Hepatocyte (in vitro differentiated cells): ENCODE data around the gene ZNF532. TPM values are rescaled to one million over a fixed set of nuclear protein-coding genes. Genes with fewer than 3 reads are reported as not detected.

Source experiments
- DNase-seq: peaks from one replicate; pipeline ENCODE4 v3.0.0-alpha.2; 2016; ENCODE audit warnings: low spot score
- H2AFZ ChIP-seq: fragments of 200-600 bp; sonication (generic); 2 replicates; pipeline ENCODE4 v1.6.0; 2016; ENCODE audit warnings: antibody characterized with exemption, mild to moderate bottlenecking
- H3K27ac ChIP-seq: fragments of 200-600 bp; sonication (generic); 2 replicates; pipeline ENCODE4 v1.5.1; 2016; ENCODE audit warnings: mild to moderate bottlenecking
- H3K27me3 ChIP-seq: fragments of 200-600 bp; sonication (generic); 2 replicates; pipeline ENCODE4 v1.6.1; 2016
- H3K36me3 ChIP-seq: fragments of 200-600 bp; sonication (generic); replicated peaks from 2 replicates; pipeline ENCODE4 v1.5.1; 2016; ENCODE audit warnings: low read depth; ENCODE audit not compliant: insufficient read depth
- H3K4me1 ChIP-seq: fragments of 200-600 bp; sonication (generic); 2 replicates; pipeline ENCODE4 v1.5.1; 2016; ENCODE audit warnings: mild to moderate bottlenecking, moderate library complexity; ENCODE audit not compliant: insufficient read depth
- H3K4me2 ChIP-seq: fragments of 200-600 bp; sonication (generic); 2 replicates; pipeline ENCODE4 v1.6.0; 2016
- H3K4me3 ChIP-seq: fragments of 200-600 bp; sonication (generic); 2 replicates; pipeline ENCODE4 v1.5.1; 2016; ENCODE audit warnings: mild to moderate bottlenecking
- H3K79me2 ChIP-seq: fragments of 200-600 bp; sonication (generic); 2 replicates; pipeline ENCODE4 v1.6.0; 2017; ENCODE audit warnings: mild to moderate bottlenecking
- H3K9me2 ChIP-seq: fragments of 200-600 bp; sonication (generic); replicated peaks from 2 replicates; pipeline ENCODE4 v1.6.0; 2017; ENCODE audit warnings: mild to moderate bottlenecking; ENCODE audit not compliant: insufficient read depth
- H3K9me3 ChIP-seq: fragments of 200-600 bp; sonication (generic); 2 replicates; pipeline ENCODE4 v1.5.1; 2016; ENCODE audit warnings: low read depth, mild to moderate bottlenecking
- H4K20me1 ChIP-seq: fragments of 200-600 bp; sonication (generic); 2 replicates; pipeline ENCODE4 v1.6.0; 2016; ENCODE audit warnings: mild to moderate bottlenecking; ENCODE audit not compliant: insufficient read depth, poor library complexity, severe bottlenecking
- EZH2 ChIP-seq: fragments of 200-600 bp; sonication (generic); IDR thresholded peaks from 2 replicates; pipeline ENCODE4 v1.6.1; 2016; ENCODE audit warnings: antibody characterized with exemption, mild to moderate bottlenecking, borderline replicate concordance
- EZH2phosphoT487 ChIP-seq: fragments of 200-600 bp; sonication (generic); IDR thresholded peaks from one replicate; pipeline ENCODE4 v1.6.1; 2018; ENCODE audit warnings: antibody characterized with exemption, mild to moderate bottlenecking, low read depth, moderate library complexity; ENCODE audit not compliant: unreplicated experiment, severe bottlenecking
- WGBS: methylation state at CpG from one replicate; pipeline ENCODE4 v1.1.6; 2016; ENCODE audit warnings: low lambda C conversion rate; ENCODE audit errors: missing lambda C conversion rate; 5-methylcytosine and 5-hydroxymethylcytosine counted together
- polyA plus RNA-seq: library from polyadenylated mRNA; unstranded; fragments of >200 nt; fragmentation: Nextera tagmentation; extraction: Ambion mirVana; gene quantifications from 2 replicates; pipeline ENCODE4 v1.2.1, GENCODE V29; 2016
- total RNA-seq: library from RNA; depleted of rRNA; stranded (reverse); fragments of >200 nt; gene quantifications from 2 replicates; pipeline ENCODE4 v1.2.3, GENCODE V29; 2014
- TF ChIP-seq, protein P1 (sequence below): fragments of 200-600 bp; sonication (generic); IDR thresholded peaks from 2 replicates; pipeline ENCODE4 v1.5.1; 2016; ENCODE audit warnings: antibody characterized with exemption, mild to moderate bottlenecking; ENCODE audit not compliant: poor library complexity

ZNF532 gene
- total and polyA plus RNA-seq, 2 experiments from 2014 or later = 15.9 to 36.5 TPM

- no peaks in the 10 kb centered on the region for H3K36me3 ChIP-seq
- H3K27me3 ChIP-seq = no peaks in the 10 kb centered on the region
- H3K4me1 ChIP-seq = peaks cover 60% of the 10 kb centered on the region
- no peak for TF ChIP-seq EZH2phosphoT487
- TF ChIP-seq EZH2 = no peak
- TF ChIP-seq, protein P1, sequence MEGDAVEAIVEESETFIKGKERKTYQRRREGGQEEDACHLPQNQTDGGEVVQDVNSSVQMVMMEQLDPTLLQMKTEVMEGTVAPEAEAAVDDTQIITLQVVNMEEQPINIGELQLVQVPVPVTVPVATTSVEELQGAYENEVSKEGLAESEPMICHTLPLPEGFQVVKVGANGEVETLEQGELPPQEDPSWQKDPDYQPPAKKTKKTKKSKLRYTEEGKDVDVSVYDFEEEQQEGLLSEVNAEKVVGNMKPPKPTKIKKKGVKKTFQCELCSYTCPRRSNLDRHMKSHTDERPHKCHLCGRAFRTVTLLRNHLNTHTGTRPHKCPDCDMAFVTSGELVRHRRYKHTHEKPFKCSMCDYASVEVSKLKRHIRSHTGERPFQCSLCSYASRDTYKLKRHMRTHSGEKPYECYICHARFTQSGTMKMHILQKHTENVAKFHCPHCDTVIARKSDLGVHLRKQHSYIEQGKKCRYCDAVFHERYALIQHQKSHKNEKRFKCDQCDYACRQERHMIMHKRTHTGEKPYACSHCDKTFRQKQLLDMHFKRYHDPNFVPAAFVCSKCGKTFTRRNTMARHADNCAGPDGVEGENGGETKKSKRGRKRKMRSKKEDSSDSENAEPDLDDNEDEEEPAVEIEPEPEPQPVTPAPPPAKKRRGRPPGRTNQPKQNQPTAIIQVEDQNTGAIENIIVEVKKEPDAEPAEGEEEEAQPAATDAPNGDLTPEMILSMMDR = no peak
- peak overlapping the region; percentile 80 for H3K4me2 ChIP-seq
- no peak for DNase-seq
- H3K79me2 ChIP-seq = peaks cover 75% of the 10 kb centered on the region
- peak overlapping the region; percentile 98 for H3K27ac ChIP-seq
- H3K4me3 ChIP-seq = no peak overlapping the region
- H3K9me2 ChIP-seq = no peaks in the 10 kb centered on the region
- peaks cover 7% of the 10 kb centered on the region for H3K9me3 ChIP-seq
- no peaks in the 10 kb centered on the region for H4K20me1 ChIP-seq
- H2AFZ ChIP-seq = peak overlapping the region; percentile 10
- 49% methylated on average over 9 of the region's 9 CpGs for WGBS
Observed at GRCh38 chr18:58866066-58866772, 1.5 kb downstream of the ZNF532 start.

GRCh38 chr18:58866773-58867150 is 2.1 kb downstream of the ZNF532 start:
- Histone ChIP-seq H3K4me2 (peak overlapping the region; percentile 80), H3K9me2 (no peaks in the 10 kb centered on the region), H3K27ac (peak overlapping the region; percentile 98), H3K9me3 (peaks cover 7% of the 10 kb centered on the region), H3K79me2 (peaks cover 73% of the 10 kb centered on the region), H3K4me3 (no peak overlapping the region), H4K20me1 (no peaks in the 10 kb centered on the region), H3K4me1 (peaks cover 59% of the 10 kb centered on the region), H3K27me3 (no peaks in the 10 kb centered on the region), H3K36me3 (no peaks in the 10 kb centered on the region), H2AFZ (no peak overlapping the region)
- 41% methylated on average over 6 of the region's 6 CpGs for WGBS
- no peak for DNase-seq
- TF ChIP-seq EZH2 = no peak
- TF ChIP-seq, protein P1 = no peak
- no peak for TF ChIP-seq EZH2phosphoT487

DNA sequence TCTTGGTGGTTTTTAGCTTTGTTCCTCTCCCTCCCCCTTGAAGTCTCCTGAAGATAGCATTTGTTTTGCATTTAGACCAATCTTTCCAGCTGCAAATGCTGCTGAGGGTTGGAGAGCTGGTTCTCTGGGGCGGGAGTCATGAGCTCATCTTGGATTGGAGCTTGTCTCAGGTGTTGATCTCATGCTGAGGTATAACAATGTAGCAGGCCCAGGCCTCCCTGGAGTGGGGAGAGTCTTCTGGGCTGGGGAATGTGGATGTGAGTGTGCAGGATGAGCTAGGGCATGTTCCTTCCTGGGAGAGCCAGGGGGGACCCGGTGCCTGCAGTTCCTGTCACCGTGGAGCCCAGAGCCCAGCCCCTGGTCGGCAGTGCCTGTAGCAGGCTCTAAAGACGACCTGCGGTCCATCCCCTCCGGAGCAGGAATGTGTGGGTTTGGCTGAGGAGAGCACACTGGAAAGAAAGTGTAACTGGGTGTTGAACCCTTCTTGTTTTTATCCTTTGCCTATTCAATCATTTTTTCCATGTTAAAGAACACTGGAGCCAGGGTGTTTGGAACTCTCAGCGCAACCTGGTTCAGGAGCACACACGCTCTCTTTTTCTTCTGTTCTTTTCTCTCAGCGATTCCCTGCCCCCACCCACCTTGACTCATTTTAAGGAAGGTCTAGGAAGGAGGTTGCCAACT is 2.7 kb downstream of the ZNF532 start:
- TF ChIP-seq EZH2 = no peak
- TF ChIP-seq, protein P1 = no peak
- no peak for TF ChIP-seq EZH2phosphoT487
- H3K27ac ChIP-seq = peak overlapping the region; percentile 98
- H4K20me1 ChIP-seq = no peaks in the 10 kb centered on the region
- no peaks in the 10 kb centered on the region for H3K36me3 ChIP-seq
- no peak overlapping the region for H2AFZ ChIP-seq
- H3K4me2 ChIP-seq = peak overlapping the region; percentile 80
- 50% methylated on average over 10 of the region's 10 CpGs for WGBS
- H3K79me2 ChIP-seq = peaks cover 73% of the 10 kb centered on the region
- H3K27me3 ChIP-seq = no peaks in the 10 kb centered on the region
- no peak overlapping the region for H3K4me3 ChIP-seq
- peaks cover 7% of the 10 kb centered on the region for H3K9me3 ChIP-seq
- no peak for DNase-seq
- H3K4me1 ChIP-seq = peaks cover 53% of the 10 kb centered on the region
- no peaks in the 10 kb centered on the region for H3K9me2 ChIP-seq
